ENCODE measurements around the gene PPP2R2C. TPM values are rescaled to one million over a fixed set of nuclear protein-coding genes. Genes with fewer than 3 reads are reported as not detected.

Gene PPP2R2C
- total and polyA plus RNA-seq, 2 of the 4 experiments (the other 2 are of a cell fraction): 0.03 TPM; not detected in 1

DNA sequence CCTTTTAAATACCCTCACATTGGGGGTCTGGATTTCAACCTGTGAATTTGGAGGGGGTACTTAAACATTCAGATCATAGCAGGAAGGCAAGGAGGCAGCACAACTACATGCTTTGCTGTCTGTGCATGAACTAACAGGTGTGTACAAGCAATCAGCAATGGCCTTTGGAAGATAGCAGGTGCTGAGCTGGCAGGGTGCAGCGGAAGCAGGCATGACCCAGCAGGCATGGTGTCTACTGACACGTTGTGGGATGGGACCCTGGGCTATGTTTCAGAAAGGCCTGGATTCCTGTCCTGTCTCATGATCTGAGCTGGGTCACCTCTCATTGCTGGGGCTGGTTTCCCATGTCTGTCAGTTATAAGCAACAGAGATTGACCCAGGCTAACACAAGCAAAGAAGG, 13.9 kb downstream of the PPP2R2C start:
- ATAC-seq (ENCODE audit: low read depth): no peak
- no peak overlapping the region for H2AFZ ChIP-seq (replicated peaks; ENCODE audit: low read length, poor library complexity)
- ChIA-PET POLR2A (ENCODE audit: unreplicated experiment) (no interaction called here), CTCF (no interaction called here)
- H2BK5ac ChIP-seq (ENCODE audit: low read depth, low read length, poor library complexity, severe bottlenecking): no peak overlapping the region
- no peaks in the 10 kb centered on the region for H3K9me1 ChIP-seq (ENCODE audit: insufficient read depth, low read length)
- DNase-seq: no peak
- no peaks in the 10 kb centered on the region for H4K20me1 ChIP-seq (ENCODE audit: insufficient read depth, low read length)
- H3K36me3 ChIP-seq (ENCODE audit: control insufficient read depth, insufficient read depth, low read length): no peaks in the 10 kb centered on the region
- no peak overlapping the region for H4K8ac ChIP-seq (ENCODE audit: low read depth in 2 of 2, low read length in 2 of 2)
- no peak overlapping the region for H3K4me2 ChIP-seq (ENCODE audit: low read depth, low read length)
- H3K14ac ChIP-seq (replicated peaks; ENCODE audit: low read depth, low read length): no peak overlapping the region
- in situ Hi-C loops (cut with MboI; ENCODE audit: low sequenced_read_pairs) (no loop called here), intact Hi-C loops (cut with micrococcal nuclease) (no loop called here), dilution Hi-C loops (cut with HindIII; ENCODE audit: low sequenced_read_pairs, unreplicated experiment) (no loop called here)
- no peak overlapping the region for H3K9ac ChIP-seq (ENCODE audit: low read depth, low read length)
- no peak overlapping the region for H3K56ac ChIP-seq (ENCODE audit: extremely low read depth, insufficient read depth, low read length)
- no peaks in the 10 kb centered on the region for H3K79me1 ChIP-seq (ENCODE audit: low read depth in 1 of 2, low read length in 2 of 2)
- H3K27ac ChIP-seq (ENCODE audit: insufficient read depth, low read length): no peak overlapping the region
- no TSS peak for BruUV-seq (replicated peaks)
- no peak overlapping the region for H3K23ac ChIP-seq (ENCODE audit: low read depth, low read length)
- H3K4me3 ChIP-seq (ENCODE audit: insufficient read depth, low read depth, low read length): no peak overlapping the region
- no peak overlapping the region for H2AK9ac ChIP-seq (replicated peaks; ENCODE audit: low read depth, low read length, poor library complexity)
- H3K9me3 ChIP-seq (ENCODE audit: control insufficient read depth, insufficient read depth, low read length): no peaks in the 10 kb centered on the region
- H2BK120ac ChIP-seq (ENCODE audit: low read depth, low read length): no peak overlapping the region
- no CpG with 5 or more reads among the region's 2 CpGs for WGBS, 2 experiments (ENCODE audit: extremely low coverage in 2 of 2, insufficient read length in 1 of 2)
- TF ChIP-seq BHLHE40 (IDR thresholded peaks at IDR 0.05; ENCODE audit: low read depth, low read length): no peak
- no peak for TF ChIP-seq SMC3 (IDR thresholded peaks at IDR 0.05; ENCODE audit: low read depth, low read length)
- no peak overlapping the region for H4K91ac ChIP-seq (ENCODE audit: insufficient read depth, low read depth, low read length)
- H2BK15ac ChIP-seq (ENCODE audit: low read depth, low read length): no peak overlapping the region
- no peak overlapping the region for H3K18ac ChIP-seq (ENCODE audit: low read depth, low read length)
- no peak overlapping the region for H4K5ac ChIP-seq (ENCODE audit: low read depth, low read length)
- no peaks in the 10 kb centered on the region for H3K4me1 ChIP-seq (ENCODE audit: control insufficient read depth, insufficient read depth, low read length)
- no peak overlapping the region for H2AK5ac ChIP-seq (ENCODE audit: low read depth, low read length)
- H3K4ac ChIP-seq (ENCODE audit: low read depth, low read length): no peak overlapping the region
- no peak overlapping the region for H2BK20ac ChIP-seq (ENCODE audit: low read depth, low read length)
- peaks cover 5% of the 10 kb centered on the region for H3K27me3 ChIP-seq (ENCODE audit: control insufficient read depth, insufficient read depth, low read length)

All from IMR-90 (cell line).